Occipital lobe (tissue), 2 donors: ENCODE data around the gene GNL3. TPM values are rescaled to one million over a fixed set of nuclear protein-coding genes. Genes with fewer than 3 reads are reported as not detected.
A peak's percentile ranks its signal among the peaks of the same experiment; 100 is the strongest.

Experiments used
- DNase-seq: peaks from one replicate; lab custom pipeline; 2025; lab: John Stamatoyannopoulos, UW
- total RNA-seq: library from RNA; depleted of rRNA; stranded (reverse); fragments of >200 nt; gene quantifications from one replicate; pipeline ENCODE4 v1.2.3, GENCODE V29; 2014

Gene GNL3
- total RNA-seq, 1 donor from 2014 or later: 78.8 TPM

- peak; percentile 85 for DNase-seq
Measured at GRCh38 chr3:52685285-52685708, 535 bp upstream of the GNL3 start.

- DNase-seq: no peak
Measured at GRCh38 chr3:52688266-52688665, 2.4 kb downstream of the GNL3 start.

GRCh38 chr3:52689151-52689550 lies 3.3 kb downstream of the GNL3 start:
- DNase-seq: no peak

GRCh38 chr3:52690560-52690959 lies 4.7 kb downstream of the GNL3 start:
- DNase-seq: no peak

GRCh38 chr3:52693071-52693470 lies 7.2 kb downstream of the GNL3 start:
- DNase-seq: no peak

- no peak for DNase-seq
Measured at GRCh38 chr3:52694528-52695189, 8.8 kb downstream of the GNL3 start.

- DNase-seq: no peak
Measured at GRCh38 chr3:52695798-52696671, 10.2 kb downstream of the GNL3 start.

- DNase-seq: no peak
Measured at GRCh38 chr3:52696830-52697631, 11.2 kb downstream of the GNL3 start.

- DNase-seq: no peak
Measured at GRCh38 chr3:52697632-52697965, 11.8 kb downstream of the GNL3 start.

GRCh38 chr3:52703341-52703740 lies 17.5 kb downstream of the GNL3 start:
- no peak for DNase-seq

- DNase-seq: no peak
Measured at GRCh38 chr3:52704611-52705437, 19.0 kb downstream of the GNL3 start.

GRCh38 chr3:52705438-52705687 lies 19.5 kb downstream of the GNL3 start:
- DNase-seq: no peak

- DNase-seq: peak; percentile 83
Measured at GRCh38 chr3:52705688-52706686, 20.2 kb downstream of the GNL3 start, which contains the start of the genes GLT8D1 and SPCS1. TSS of gene GLT8D1 (minus strand) at chr3:52705791. CDS start at chr3:52700460, 5,331 bp downstream. TSS of gene SPCS1 (plus strand) at chr3:52706106. CDS start at chr3:52706247, 141 bp downstream.

GRCh38 chr3:52707585-52707984 lies 21.8 kb downstream of the GNL3 start:
- no peak for DNase-seq

GRCh38 chr3:52710512-52710911 lies 24.7 kb downstream of the GNL3 start:
- no peak for DNase-seq

- no peak for DNase-seq
Measured at GRCh38 chr3:52712291-52713212, 26.7 kb downstream of the GNL3 start.

- no peak for DNase-seq
Measured at GRCh38 chr3:52714335-52715302, 28.8 kb downstream of the GNL3 start.
